ENCODE data around the gene ATP6V0A4. TPM values are rescaled to one million over a fixed set of nuclear protein-coding genes. Genes with fewer than 3 reads are reported as not detected.
"Not testable (repeated sequence)": the region's sequence is repeated elsewhere in the genome, so short reads cannot be mapped to it uniquely, and the experiment has no call there.

Gene ATP6V0A4
- total and polyA plus RNA-seq, 2 donors (not counting 1 experiment from before 2014, with no cell fraction given), result not detected

DNA sequence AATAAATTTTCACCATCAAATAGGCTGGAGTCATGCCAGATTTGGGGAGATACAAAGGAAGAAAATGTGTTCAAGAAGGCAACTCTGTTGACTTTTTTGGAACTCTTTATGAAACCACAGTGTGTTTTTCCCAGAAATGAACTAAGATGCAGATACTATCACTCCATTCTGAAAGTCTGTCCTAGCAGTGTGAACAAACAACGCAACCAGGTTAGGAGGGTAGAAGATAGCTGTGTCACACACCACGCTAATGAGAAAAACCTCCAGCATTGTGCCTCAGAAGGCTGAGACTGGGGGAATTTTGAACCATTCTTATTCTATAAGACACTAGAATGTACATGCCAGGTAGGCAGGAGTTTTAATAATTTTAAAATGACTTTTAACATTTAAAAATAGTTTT lies 15.9 kb upstream of the ATP6V0A4 start:
- intact Hi-C loops (cut with micrococcal nuclease), result no loop called here
- H3K27ac ChIP-seq (ENCODE audit: low read length in 2 of 2), result no peak overlapping the region
- no peak overlapping the region for H3K27ac Mint-ChIP-seq

DNA sequence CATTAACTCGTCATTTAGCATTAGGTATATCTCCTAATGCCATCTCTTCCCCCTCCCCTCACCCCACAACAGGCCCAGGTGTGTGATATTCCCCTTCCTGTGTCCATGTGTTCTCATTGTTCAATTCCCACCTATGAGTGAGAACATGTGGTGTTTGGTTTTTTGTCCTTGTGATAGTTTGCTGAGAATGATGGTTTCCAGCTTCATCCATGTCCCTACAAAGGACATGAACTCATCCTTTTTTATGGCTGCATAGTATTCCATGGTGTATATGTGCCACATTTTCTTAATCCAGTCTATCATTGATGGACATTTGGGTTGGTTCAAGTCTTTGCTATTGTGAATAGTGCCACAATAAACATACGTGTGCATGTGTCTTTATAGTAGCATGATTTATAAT lies 13.3 kb upstream of the ATP6V0A4 start:
- no CpG with 5 or more reads among the region's 2 CpGs for WGBS (ENCODE audit: insufficient coverage)
- CTCF ChIA-PET; H3K27me3 ChIP-seq (replicated peaks in 1 of 4; ENCODE audit: control extremely low read depth in 1 of 4, control insufficient read depth in 3 of 4, insufficient read depth in 4 of 4, low read length in 3 of 4); H3K9ac ChIP-seq (ENCODE audit: low read length); H3K4me1 Mint-ChIP-seq; H2AFZ ChIP-seq (ENCODE audit: insufficient read depth, low read depth, low read length, poor library complexity, severe bottlenecking); H3K4me3 Mint-ChIP-seq; H3K27ac Mint-ChIP-seq; intact Hi-C loops (cut with micrococcal nuclease); H3K9me3 Mint-ChIP-seq (ENCODE audit: insufficient read depth); H3K36me3 ChIP-seq (replicated peaks in 1 of 2; ENCODE audit: control extremely low read depth in 1 of 2, control insufficient read depth in 1 of 2, extremely low read depth in 1 of 2, insufficient read depth in 2 of 2, low read length in 1 of 2); H3K27me3 Mint-ChIP-seq; H3K4me2 ChIP-seq (replicated peaks; ENCODE audit: low read depth, low read length, poor library complexity, severe bottlenecking); H3K27ac ChIP-seq (ENCODE audit: low read length in 2 of 2); H4K20me1 ChIP-seq (ENCODE audit: control insufficient read depth, insufficient read depth, low read length, poor library complexity, severe bottlenecking); H3K4me3 ChIP-seq (ENCODE audit: control extremely low read depth in 1 of 5, extremely low read depth in 1 of 5, insufficient read depth in 1 of 5, low read depth in 2 of 5, low read length in 4 of 5); POLR2A ChIA-PET; DNase-seq; ATAC-seq (ENCODE audit: low read depth); H3K4me1 ChIP-seq (ENCODE audit: control insufficient read depth in 2 of 2, insufficient read depth in 2 of 2, low read length in 2 of 2); H3K79me2 ChIP-seq (ENCODE audit: control insufficient read depth, insufficient read depth, low read length); H3K9me3 ChIP-seq (ENCODE audit: control extremely low read depth in 1 of 3, control insufficient read depth in 2 of 3, insufficient read depth in 1 of 3, low read length in 2 of 3): not testable (repeated sequence)

More for the DNA sequence above, 15.9 kb upstream of the ATP6V0A4 start:
- Mint-ChIP-seq H3K4me1 (no peaks in the 10 kb centered on the region), H3K4me3 (no peak overlapping the region), H3K27me3 (peaks cover 4% of the 10 kb centered on the region), H3K9me3 (ENCODE audit: insufficient read depth) (no peaks in the 10 kb centered on the region)
- H4K20me1 ChIP-seq (ENCODE audit: control insufficient read depth, insufficient read depth, low read length, poor library complexity, severe bottlenecking), result no peaks in the 10 kb centered on the region
- H3K4me3 ChIP-seq (ENCODE audit: control extremely low read depth in 1 of 5, extremely low read depth in 1 of 5, insufficient read depth in 1 of 5, low read depth in 2 of 5, low read length in 4 of 5), result no peak overlapping the region
- TF ChIP-seq, protein P1, sequence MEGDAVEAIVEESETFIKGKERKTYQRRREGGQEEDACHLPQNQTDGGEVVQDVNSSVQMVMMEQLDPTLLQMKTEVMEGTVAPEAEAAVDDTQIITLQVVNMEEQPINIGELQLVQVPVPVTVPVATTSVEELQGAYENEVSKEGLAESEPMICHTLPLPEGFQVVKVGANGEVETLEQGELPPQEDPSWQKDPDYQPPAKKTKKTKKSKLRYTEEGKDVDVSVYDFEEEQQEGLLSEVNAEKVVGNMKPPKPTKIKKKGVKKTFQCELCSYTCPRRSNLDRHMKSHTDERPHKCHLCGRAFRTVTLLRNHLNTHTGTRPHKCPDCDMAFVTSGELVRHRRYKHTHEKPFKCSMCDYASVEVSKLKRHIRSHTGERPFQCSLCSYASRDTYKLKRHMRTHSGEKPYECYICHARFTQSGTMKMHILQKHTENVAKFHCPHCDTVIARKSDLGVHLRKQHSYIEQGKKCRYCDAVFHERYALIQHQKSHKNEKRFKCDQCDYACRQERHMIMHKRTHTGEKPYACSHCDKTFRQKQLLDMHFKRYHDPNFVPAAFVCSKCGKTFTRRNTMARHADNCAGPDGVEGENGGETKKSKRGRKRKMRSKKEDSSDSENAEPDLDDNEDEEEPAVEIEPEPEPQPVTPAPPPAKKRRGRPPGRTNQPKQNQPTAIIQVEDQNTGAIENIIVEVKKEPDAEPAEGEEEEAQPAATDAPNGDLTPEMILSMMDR (IDR thresholded peaks at IDR 0.05), result no peak
- TF ChIP-seq EZH2 (IDR thresholded peaks at IDR 0.05; ENCODE audit: borderline replicate concordance, insufficient read depth, low read depth, low read length, poor library complexity, severe bottlenecking), result no peak
- no peaks in the 10 kb centered on the region for H3K36me3 ChIP-seq (replicated peaks in 1 of 2; ENCODE audit: control extremely low read depth in 1 of 2, control insufficient read depth in 1 of 2, extremely low read depth in 1 of 2, insufficient read depth in 2 of 2, low read length in 1 of 2)
- DNase-seq, result no peak
- no peak overlapping the region for H3K4me2 ChIP-seq (replicated peaks; ENCODE audit: low read depth, low read length, poor library complexity, severe bottlenecking)
- H3K9ac ChIP-seq (ENCODE audit: low read length), result no peak overlapping the region
- no peaks in the 10 kb centered on the region for H3K9me3 ChIP-seq (ENCODE audit: control extremely low read depth in 1 of 3, control insufficient read depth in 2 of 3, insufficient read depth in 1 of 3, low read length in 2 of 3)
- no peak for ATAC-seq (ENCODE audit: low read depth)
- H3K79me2 ChIP-seq (ENCODE audit: control insufficient read depth, insufficient read depth, low read length), result no peaks in the 10 kb centered on the region
- H3K4me1 ChIP-seq (ENCODE audit: control insufficient read depth in 2 of 2, insufficient read depth in 2 of 2, low read length in 2 of 2), result no peaks in the 10 kb centered on the region
- CTCF ChIA-PET, result no interaction called here
- no peaks in the 10 kb centered on the region for H3K27me3 ChIP-seq (replicated peaks in 1 of 4; ENCODE audit: control extremely low read depth in 1 of 4, control insufficient read depth in 3 of 4, insufficient read depth in 4 of 4, low read length in 3 of 4)
- POLR2A ChIA-PET, result no interaction called here
- no CpG with 5 or more reads among the region's 2 CpGs for WGBS (ENCODE audit: insufficient coverage)
- no peak overlapping the region for H2AFZ ChIP-seq (ENCODE audit: insufficient read depth, low read depth, low read length, poor library complexity, severe bottlenecking)

Data from B cell (primary cell).